Measurements from ENCODE around the gene SLC10A7. TPM values are rescaled to one million over a fixed set of nuclear protein-coding genes. Genes with fewer than 3 reads are reported as not detected.
A peak's percentile ranks its signal among the peaks of the same experiment; 100 is the strongest.

Gene SLC10A7
- total and polyA plus RNA-seq, 2 of the 13 experiments (the other 11 are each of a cell fraction or from before 2014, with no cell fraction given): 18.5 to 18.8 TPM

DNA sequence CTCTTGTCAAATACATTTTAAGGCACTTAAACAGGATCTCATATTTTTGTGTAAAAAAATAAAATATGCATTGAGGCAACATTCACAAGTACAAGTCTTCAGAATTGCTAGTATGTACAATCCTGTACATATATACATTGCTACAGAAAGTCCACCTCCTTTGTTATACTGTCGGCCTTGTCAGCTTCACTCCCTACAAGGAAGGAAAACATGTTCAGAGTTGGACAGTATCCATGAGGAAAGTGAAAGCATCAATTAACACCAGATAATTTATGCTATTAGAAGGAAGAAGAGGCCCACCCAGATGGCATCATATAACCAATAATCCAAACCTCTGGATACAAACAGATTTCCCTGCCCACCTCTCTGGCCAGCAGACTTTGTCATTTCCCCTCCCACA lies 265.4 kb downstream of the SLC10A7 start (continued):
- no peak for TF ChIP-seq CEBPZ (IDR thresholded peaks at IDR 0.05; ENCODE audit: low read length)
- TF ChIP-seq TP53 (CRISPR knock-in tag; conservative IDR thresholded peaks at IDR 0.05): no peak

DNA sequence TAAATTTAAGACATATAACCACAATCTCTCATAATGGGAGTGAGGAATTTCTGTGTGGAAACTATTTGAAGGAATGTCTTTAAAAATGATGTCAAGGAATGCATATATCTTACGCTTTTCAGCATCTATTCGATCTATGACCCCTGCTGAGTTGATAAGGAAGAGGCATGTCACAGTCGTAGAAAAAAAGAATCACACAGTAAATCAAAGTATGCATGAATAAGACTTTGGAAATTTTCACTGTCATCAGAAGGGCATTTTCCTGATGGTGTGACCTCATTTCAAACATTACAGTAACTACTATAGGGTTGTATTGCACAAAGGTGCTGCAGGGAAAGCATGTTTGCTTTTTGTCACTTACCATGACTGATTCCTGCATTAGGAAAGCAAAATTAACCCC lies 265.9 kb downstream of the SLC10A7 start:
- Histone ChIP-seq H2AFZ (ENCODE audit: low read length) (no peak overlapping the region), H3K79me2 (ENCODE audit: insufficient read depth, low read length) (no peaks in the 10 kb centered on the region), H4K20me1 (ENCODE audit: insufficient read depth, low read length) (no peaks in the 10 kb centered on the region), H3K4me1 (ENCODE audit: insufficient read depth, low read length) (peaks cover 6% of the 10 kb centered on the region), H3K9me3 (ENCODE audit: low read length) (no peaks in the 10 kb centered on the region), H3K27ac (ENCODE audit: extremely low read length, insufficient read depth, low read length) (no peak overlapping the region), H3K4me2 (ENCODE audit: low read depth, low read length) (no peak overlapping the region), H3K27me3 (ENCODE audit: control insufficient read depth in 1 of 2, insufficient read depth in 2 of 2, low read length in 2 of 2) (no peaks in the 10 kb centered on the region), H3K4me3 (replicated peaks in 1 of 3; ENCODE audit: insufficient read depth in 1 of 3, low read depth in 2 of 3, low read length in 3 of 3) (no peak overlapping the region), H3K36me3 (replicated peaks in 1 of 2; ENCODE audit: control insufficient read depth in 1 of 2, insufficient read depth in 2 of 2, low read length in 2 of 2) (peaks cover 0 to 3% of the 10 kb centered on the region in 2 experiments; a peak in 1 of 5 replicates), H3K9ac (ENCODE audit: insufficient read depth, low read depth, low read length) (no peak overlapping the region)
- FAIRE-seq: no peak
- peak; percentile 3 for DNase-seq (ENCODE audit: low spot score)
- in situ Hi-C loops (cut with HindIII; ENCODE audit: extremely low pct_ligation_motif_present, low pct_unique_long_range_greater_than_20kb) (no loop called here), intact Hi-C loops (cut with micrococcal nuclease; ENCODE audit: unreplicated experiment) (no loop called here)
- ChIA-PET POLR2A (no interaction called here), CTCF (ENCODE audit: low intra/inter-chr PET ratio, low total read pairs) (no interaction called here)
- no peak for ATAC-seq
- no TSS peak for BruUV-seq (replicated peaks)
- no peak for TF ChIP-seq MTA3 (CRISPR knock-in tag; IDR thresholded peaks at IDR 0.05)
- no peak for TF ChIP-seq KLF15 (CRISPR knock-in tag; IDR thresholded peaks at IDR 0.05; ENCODE audit: borderline replicate concordance)
- no peak for TF ChIP-seq CHD2 (IDR thresholded peaks at IDR 0.05; ENCODE audit: low read depth, low read length)
- TF ChIP-seq, protein P1, sequence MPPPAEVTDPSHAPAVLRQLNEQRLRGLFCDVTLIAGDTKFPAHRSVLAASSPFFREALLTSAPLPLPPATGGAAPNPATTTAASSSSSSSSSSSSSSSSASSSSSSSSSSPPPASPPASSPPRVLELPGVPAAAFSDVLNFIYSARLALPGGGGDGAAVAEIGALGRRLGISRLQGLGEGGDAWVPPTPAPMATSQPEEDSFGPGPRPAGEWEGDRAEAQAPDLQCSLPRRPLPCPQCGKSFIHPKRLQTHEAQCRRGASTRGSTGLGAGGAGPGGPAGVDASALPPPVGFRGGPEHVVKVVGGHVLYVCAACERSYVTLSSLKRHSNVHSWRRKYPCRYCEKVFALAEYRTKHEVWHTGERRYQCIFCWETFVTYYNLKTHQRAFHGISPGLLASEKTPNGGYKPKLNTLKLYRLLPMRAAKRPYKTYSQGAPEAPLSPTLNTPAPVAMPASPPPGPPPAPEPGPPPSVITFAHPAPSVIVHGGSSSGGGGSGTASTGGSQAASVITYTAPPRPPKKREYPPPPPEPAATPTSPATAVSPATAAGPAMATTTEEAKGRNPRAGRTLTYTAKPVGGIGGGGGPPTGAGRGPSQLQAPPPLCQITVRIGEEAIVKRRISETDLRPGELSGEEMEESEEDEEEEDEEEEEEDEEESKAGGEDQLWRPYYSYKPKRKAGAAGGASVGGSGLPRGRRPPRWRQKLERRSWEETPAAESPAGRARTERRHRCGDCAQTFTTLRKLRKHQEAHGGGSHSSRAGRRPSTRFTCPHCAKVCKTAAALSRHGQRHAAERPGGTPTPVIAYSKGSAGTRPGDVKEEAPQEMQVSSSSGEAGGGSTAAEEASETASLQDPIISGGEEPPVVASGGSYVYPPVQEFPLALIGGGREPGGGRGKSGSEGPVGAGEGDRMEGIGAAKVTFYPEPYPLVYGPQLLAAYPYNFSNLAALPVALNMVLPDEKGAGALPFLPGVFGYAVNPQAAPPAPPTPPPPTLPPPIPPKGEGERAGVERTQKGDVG (CRISPR knock-in tag; IDR thresholded peaks at IDR 0.05; ENCODE audit: borderline replicate concordance): no peak
- TF ChIP-seq, protein P2, sequence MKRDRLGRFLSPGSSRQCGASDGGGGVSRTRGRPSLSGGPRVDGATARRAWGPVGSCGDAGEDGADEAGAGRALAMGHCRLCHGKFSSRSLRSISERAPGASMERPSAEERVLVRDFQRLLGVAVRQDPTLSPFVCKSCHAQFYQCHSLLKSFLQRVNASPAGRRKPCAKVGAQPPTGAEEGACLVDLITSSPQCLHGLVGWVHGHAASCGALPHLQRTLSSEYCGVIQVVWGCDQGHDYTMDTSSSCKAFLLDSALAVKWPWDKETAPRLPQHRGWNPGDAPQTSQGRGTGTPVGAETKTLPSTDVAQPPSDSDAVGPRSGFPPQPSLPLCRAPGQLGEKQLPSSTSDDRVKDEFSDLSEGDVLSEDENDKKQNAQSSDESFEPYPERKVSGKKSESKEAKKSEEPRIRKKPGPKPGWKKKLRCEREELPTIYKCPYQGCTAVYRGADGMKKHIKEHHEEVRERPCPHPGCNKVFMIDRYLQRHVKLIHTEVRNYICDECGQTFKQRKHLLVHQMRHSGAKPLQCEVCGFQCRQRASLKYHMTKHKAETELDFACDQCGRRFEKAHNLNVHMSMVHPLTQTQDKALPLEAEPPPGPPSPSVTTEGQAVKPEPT (CRISPR knock-in tag; IDR thresholded peaks at IDR 0.05; ENCODE audit: low read depth): no peak
- no peak for TF ChIP-seq MAX (IDR thresholded peaks at IDR 0.05)
- no peak for TF ChIP-seq HMG20A (CRISPR knock-in tag; IDR thresholded peaks at IDR 0.05; ENCODE audit: borderline replicate concordance)
- no peak for TF ChIP-seq RORA (CRISPR knock-in tag; IDR thresholded peaks at IDR 0.05)
- no peak for TF ChIP-seq ZNF329 (CRISPR knock-in tag; IDR thresholded peaks at IDR 0.05; ENCODE audit: low read depth)
- no peak for TF ChIP-seq SPEN (CRISPR knock-in tag; IDR thresholded peaks at IDR 0.05; ENCODE audit: low read depth)
- no peak for TF ChIP-seq DNMT1 (CRISPR knock-in tag; IDR thresholded peaks at IDR 0.05)
- WGBS (ENCODE audit: low lambda C conversion rate): 93% methylated on average over 3 of the region's 3 CpGs

Measured in HepG2 (cell line).